HG02884 (cell line): Measurements from ENCODE around the gene KIRREL3.
"Not testable (repeated sequence)": the region's sequence is repeated elsewhere in the genome, so short reads cannot be mapped to it uniquely, and the experiment has no call there.

Experiments
- ATAC-seq: cut with Tn5 transposase; IDR thresholded peaks from one replicate; pipeline ENCODE4 v1.9.1; 2021; ENCODE audit warnings: mild to moderate bottlenecking, moderate library complexity; ENCODE audit not compliant: unreplicated experiment

The KIRREL3 gene

DNA sequence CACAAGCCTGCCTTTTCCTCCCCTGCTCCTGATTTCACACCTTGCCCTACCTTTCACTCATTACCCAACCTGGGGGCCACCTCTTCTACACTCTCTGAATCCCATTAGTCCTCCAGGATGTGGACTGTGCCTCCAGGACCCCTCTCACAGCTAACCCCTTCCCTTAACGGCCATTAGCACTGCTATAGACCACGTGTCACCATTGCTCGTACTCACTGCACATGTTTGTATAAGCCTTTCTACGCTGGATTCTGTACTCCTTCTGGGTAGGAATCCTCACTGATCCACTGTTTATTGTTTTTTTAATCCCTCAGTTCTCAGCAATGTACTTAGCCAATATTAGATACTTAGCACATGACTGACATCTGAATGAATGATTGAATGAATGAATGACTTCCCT is 40.9 kb downstream of the KIRREL3 start:
- ATAC-seq = no peak

DNA sequence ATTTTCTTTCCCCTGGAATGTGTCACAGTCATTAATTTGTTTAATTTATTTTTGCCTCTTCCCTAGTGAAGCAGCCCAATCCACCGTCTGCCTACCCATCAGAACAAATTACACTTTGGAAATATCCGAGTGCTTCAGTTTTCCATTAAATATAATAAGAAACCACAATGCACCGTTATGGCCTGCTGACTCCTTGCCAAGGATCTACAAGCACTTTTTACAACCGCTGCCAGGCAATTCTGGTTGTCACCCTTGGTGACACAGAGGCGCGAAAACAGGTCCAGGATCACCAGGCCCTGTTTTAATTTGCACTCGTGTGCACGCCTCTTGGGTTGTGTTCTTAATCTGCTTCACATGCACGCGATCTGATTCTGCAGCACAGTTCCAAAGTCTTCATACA is 43.9 kb downstream of the KIRREL3 start:
- no peak for ATAC-seq

DNA sequence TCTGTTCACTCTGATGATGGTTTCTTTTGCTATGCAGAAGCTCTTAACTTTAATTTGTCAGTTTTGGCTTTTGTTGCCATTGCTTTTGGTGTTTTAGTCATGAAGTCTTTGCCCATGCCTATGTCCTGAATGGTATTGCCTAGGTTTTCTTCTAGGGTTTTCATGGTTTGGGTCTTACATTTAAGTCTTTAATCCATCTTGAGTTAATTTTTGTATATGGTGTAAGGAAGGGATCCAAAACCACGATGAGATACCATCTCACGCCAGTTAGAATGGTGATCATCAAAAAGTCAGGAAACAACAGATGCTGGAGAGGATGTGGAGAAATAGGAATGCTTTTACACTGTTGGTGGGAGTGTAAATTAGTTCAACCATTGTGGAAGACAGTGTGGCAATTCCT is 48.0 kb downstream of the KIRREL3 start:
- ATAC-seq = not testable (repeated sequence)

DNA sequence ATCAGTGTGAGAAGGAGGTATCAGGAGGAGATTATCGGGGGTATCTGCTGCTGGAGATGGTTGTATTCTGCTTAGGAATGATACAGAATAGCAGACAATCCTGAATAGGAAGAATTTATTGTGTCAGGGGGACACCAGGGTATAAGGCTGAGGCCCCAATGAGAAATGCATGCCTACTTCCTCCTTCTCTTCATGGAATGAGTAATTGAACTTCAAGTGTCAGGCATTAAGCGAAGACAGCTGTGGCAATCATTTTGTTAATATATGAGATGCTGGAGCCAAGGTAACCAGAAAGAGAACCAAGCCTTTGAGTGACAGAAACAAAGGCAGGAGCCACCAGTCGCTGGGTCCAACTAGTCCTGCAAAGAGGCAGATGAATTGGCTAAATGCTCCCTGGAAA is 49.1 kb downstream of the KIRREL3 start:
- no peak for ATAC-seq

DNA sequence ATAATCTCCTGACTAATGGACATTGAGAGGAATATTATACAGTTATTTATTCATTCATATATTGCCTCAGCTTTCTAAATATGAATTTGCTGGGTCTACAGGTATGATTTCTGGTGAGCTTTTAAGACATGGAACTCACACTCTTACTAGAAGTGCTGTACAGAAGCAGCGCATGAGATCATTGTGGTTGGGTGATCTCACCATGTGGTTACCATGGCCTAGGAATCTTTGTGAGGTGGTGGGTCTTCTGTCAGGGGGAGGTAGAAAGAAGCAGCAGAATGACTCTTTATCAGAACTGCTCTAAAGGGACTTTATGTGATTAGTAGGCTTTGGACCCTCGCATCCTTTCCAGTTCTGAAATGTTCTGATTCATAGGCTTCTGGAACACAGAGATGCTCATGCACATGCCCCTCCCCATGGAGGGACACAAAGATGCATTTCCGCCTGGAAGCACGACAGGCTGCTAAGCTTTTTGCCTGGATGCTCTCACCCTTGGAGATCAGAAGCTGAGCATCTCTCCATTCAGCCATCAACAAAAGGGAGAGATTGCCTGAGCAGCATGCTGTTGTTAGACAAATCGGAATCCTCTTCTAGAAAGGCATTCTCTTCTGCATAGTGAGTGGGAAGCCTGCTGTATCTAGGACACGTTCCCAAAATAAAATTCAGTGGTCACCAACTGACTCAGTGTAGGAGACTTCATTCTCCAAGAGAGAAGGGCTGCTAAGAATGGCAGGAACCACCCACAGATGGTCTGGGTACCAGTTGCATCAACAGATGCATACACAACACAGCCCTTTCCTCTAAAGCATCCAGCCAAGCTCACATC is 51.3 kb downstream of the KIRREL3 start:
- no peak for ATAC-seq

DNA sequence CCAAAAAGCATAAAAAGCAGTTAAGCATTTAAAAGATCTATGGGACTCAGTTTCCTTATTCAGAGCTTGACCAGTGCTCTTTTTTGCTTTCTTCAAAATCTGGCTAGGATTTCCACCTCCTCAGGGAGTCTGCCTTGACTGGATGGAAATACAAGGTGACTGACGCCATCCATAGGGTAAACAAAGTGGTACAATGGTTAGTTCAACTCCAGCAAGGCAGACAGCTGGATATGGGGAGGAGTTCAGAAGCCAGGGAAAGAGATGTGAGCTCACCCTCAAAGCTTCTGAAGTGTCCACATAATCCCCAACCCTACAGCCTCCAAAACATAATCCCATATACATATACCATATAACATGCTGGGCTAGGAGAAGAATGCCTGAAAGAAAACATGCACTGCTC is 52.0 kb downstream of the KIRREL3 start:
- no peak for ATAC-seq

DNA sequence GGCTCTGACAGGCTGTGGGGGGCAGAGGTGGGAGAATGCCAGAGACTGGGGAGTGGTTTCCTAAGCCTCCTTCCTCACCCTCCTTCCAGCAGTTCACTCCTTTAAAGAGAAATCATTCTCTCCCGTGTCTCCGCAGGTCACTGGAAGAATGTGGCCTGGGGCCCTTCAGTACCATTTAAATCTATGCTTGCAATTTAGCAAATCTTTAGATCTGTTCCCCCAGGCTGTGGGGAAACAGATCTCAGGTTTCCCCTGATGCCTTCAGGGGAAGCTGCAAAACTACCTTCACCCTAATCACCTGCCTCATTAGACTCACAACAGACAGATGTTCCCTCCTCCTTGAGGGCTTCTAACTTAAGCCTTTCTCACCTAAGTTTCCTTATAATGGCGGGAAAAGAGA is 55.3 kb downstream of the KIRREL3 start:
- no peak for ATAC-seq

DNA sequence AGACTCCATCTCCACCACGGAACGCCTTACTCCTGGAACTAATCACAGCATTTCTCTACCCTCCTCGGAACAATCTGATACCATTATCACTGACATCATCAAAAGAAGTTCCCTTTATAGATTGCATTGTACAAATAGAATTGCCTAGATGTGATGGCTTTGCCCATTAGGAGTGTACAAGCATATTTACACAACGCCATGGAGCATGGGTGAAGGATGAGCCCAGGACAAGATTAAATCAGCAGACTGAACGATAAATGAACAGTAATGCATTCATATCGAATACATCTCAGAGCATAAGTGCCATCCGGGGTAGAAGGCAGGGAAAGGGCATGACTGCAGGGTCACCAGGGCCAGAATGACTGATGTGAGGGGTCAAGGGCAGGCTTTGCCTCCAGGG is 57.3 kb downstream of the KIRREL3 start:
- ATAC-seq = no peak

DNA sequence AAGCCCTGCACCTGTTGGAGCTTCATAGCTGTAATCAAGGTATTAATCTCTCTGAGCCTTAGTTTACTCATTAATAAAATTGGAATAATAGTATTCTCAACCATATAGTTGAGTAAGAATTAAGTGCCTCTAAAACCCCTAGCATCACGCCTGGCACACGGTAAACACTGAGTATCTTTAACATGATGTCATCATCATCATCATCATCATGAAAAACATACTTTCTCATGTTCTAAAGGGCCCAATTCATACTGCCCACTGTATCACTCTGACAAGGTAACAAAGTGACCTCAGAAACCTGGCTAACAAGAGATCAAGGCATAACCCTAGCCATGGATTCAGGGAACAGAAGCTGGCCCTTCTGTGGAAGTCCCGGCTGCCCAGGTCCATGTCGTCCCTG is 58.4 kb downstream of the KIRREL3 start:
- no peak for ATAC-seq

DNA sequence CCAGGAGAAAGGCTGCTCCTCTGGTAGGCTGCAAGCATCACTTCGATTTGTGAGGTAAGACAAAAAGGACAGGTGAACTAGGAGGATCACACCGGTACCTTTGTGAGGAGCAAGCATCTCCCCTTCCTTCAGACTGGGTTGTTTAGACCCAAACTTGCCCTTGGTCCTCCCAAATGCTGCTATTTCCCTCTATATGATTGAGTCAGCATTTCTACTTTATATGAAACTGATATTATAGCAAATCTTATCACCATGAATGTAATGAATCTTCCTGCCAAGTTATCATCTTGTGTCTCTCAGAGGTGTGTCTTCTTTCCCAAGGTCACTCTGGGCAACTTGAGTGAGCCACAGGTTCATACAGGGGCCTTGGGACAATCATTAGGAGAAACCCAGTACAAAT is 61.0 kb downstream of the KIRREL3 start:
- ATAC-seq = no peak

DNA sequence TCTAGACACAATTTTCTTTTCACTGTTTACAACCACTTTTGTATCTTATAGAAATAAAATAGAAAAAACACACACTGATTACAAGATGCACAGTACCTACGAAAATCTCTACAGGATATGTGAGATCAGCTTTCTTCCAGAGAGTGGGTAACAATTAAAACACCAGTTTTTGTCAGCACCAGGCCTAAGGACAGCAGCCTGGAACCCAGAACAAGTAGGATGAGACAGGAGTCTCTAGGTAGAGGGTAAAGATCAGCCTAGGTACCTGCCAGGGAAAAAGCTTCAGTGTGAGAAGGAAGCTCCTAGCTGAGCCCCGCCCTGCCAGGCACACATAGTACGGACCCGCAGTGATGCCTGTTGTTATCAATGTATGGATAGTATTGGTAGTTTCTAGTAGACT is 61.9 kb downstream of the KIRREL3 start:
- ATAC-seq = no peak

DNA sequence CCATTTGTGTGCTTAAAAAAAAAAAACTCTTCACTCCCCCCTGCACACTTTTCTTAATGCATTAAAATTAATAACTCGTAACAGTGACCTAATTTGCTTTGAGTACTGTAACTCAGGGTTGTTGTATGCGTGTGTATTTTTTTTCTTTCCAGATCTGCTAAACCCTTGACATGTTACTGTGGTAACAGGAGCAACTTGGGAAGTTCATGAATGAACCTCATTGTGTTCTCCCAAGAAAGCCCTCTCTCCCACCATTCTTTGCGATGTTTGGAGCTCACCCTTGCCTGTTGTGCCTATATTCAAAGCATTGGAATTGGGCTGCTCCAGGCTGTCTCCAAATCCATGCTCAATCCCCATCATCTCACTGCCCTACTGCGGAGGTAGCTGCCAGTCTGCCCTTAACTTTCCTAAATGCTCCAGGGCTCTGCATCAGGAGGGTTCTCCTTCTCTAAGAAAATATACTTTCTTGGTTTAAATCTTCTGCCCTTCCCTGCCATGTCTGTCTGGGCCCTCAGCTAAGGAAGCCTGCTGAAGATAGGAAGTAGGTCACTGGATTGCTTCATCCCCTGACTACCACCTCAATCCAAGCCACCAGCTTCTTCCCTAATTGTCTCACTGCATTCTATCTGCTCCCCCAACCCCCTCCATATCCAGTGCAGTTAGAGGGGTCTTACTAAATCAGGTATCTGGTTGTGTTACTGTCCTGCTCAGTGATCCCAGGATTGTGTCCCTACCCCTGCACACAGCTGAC is 70.3 kb downstream of the KIRREL3 start:
- ATAC-seq = no peak

DNA sequence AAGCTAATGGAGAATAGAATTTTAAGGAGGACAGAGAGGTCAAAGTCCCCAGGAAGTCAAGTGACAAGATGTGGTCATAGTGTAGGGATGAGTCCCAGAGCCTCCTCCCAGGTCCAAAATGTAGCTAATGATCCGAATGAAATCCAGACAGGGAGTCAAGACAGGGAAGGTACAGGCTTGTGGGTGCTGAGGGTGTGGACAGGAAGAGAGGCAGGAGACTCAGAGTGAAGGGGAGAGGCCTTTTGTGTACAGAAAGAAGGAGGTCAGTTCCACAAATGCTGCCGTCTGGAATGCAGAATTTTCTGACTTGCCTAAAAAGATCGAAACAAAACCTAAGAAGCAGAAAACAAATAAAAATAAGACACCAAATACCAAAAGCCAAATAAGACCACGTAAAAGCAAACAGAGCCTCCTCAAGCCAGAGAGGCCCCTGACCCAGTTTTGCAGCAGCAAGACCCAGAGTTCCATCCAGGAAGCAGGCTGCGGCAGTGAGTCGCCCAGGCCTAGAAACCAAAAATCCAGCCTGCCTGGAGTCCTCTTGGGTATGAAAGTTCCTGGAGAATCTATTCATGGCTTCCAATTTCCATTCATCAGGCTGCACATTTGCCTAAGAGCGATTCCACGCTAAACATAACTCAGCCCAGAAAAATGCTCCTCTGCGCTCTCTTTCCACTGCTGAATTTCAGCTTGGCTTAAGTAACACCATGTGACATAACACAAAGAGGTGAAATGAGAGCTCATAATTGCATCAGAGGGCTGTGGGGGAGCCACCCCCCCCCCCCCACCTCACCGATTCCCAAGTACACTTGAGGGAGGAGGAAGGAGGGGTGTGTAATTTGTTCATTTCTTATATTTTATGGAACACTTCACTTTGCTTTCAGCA is 71.2 kb downstream of the KIRREL3 start:
- no peak for ATAC-seq

DNA sequence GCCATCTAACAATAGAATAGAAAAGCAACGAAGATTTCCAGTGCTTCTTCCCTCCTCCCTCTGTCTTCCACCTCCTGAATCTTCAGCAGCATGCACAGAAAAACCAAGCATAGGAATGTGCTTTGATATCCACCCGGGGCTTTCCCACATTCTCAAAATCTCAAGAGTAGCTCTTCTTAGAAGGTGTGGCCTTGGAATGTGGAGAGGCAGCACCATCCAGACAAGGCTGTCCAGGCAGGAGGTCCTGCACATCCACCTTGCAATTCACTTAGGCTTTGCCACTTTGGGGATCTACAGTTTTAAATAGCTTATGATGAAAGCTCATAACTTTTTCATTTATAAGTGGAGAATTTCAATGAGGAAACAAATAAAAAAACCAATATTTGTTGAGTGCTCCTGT is 72.9 kb downstream of the KIRREL3 start:
- no peak for ATAC-seq

DNA sequence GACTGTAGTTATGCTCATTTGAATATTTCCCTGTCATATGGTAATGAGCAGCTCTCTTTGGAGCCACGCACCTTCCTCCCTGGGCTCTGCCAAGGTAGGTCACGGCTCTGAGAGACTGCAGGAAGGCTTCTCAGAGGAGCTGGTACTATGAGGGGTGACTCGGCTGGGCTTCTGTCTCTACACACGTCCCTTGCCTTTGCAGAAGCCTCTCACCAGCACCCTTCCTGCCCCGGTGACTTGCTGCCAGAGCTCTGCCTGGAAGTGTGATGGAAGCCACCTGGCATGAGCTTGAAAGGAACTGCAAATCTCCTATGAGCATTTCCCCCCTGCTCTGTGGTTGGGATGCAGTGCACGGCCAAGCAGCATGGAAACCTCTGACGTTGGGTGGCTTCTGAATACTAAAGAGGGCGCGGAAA is 74.2 kb downstream of the KIRREL3 start:
- ATAC-seq = no peak

DNA sequence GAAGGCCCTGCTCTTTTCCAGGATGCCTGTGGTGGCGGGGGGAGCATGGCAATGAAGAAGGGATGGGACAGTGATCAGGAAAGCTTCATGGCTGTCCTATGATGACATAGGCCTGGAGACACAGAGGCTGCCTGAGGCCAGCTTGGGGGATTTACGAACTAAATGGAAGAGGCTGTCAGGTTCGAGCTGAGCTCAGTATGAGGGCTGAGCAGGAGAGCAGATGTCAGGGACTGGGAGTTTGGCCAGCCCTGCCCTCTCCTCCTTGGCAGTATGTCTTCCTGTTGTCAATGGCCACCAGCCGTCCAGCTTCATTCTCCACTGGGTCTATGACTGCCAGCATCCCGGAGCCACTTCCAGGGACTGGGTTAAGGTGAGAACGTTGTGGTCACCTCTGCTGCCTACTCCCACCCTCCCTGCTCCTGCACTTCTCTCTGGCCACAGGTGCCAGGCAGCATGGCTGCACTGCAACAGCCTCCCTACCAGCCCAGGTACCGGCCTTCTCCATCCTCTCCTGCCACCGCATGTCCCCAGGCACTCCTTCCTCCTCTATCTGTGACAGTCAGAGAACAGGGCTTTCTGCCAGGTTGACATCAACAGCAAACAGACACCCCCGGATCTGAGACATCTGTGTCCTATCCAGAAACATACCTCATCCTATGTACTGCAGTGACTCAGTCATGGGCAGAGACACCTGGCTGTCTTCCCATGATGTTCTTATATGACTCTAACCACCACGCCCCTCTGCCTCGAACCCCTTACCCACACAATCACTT is 75.1 kb downstream of the KIRREL3 start:
- no peak for ATAC-seq

DNA sequence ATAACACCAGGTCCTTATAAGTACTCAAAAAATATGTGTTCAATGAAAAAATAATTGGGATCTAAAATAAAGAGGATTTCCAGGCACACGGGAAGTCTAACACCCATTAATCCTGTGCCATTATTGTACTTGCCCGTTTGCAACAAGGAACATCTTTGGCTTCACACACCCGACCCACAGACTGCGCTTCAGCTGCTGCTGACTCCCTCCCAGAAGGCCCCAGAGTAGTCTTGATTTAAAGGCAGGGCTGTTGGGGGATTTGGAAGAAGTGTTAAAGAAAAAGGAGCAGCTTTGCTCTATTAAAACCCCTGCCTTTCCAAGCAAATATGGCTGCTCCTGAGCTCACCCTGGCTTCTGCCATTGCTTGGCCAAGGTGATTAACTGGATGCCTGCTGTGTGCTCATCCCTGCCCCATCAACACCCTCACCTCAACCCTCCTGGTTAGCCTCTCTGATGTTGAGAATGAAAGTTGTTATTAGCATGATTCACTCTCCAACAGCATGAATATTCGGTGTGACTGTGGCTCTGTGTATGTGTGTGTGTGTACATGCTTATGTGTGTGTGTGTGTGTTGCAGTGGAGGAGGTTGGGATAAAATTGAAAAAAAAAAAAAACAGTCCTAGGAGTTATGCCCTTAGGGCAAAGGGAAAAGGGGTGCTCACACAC is 76.1 kb downstream of the KIRREL3 start:
- no peak for ATAC-seq

DNA sequence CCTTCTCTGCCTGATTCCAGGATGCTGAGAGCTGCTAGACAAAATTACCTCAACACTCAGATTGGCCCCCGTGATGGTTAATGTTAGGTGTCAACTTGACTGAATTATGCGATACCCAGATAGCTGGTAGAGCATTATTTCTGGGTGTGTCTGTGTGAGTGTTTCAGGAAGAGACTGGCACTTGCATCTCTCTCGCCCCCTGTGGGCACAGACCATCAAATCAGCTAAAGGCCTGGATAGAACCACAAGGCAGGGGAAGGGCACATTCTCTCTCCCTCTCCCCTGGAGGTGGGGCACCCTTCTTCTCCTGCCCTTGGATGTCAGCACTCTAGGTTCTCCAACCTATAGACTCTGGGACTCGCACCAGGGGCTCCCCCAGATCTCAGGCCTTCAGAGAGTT is 79.7 kb downstream of the KIRREL3 start:
- no peak for ATAC-seq

DNA sequence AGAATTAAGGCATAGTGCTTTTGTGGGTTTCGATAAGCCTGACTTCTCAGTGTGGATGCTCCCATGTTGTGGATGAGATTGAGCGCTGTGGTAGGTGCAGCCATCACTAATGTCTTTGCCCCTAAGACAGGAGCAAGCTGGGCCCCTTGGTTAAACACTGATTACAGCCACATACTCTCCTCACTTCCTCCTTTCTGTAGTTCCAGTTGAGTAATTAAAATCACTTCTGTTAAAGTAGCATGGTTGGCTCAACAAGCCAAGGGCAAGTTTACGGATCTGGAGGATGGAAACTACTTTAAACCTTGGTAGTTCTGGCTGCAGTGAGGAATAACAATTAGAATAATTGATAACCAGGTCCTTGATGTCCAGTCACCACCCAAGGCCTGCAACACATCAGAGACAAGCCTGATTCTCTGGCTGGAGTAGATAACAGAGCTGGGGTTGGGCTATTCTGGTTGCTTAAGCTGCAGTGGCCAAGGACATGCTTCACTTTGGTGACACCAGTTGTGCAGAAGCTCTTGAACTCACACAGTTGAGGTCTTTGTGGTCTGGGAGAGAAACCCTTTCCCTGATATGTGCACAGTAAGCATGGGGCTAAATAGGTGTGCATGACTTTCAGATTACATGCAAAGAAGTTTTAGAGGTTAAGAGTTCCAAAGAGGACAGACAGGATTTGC is 81.3 kb downstream of the KIRREL3 start:
- peak; percentile 49 for ATAC-seq

DNA sequence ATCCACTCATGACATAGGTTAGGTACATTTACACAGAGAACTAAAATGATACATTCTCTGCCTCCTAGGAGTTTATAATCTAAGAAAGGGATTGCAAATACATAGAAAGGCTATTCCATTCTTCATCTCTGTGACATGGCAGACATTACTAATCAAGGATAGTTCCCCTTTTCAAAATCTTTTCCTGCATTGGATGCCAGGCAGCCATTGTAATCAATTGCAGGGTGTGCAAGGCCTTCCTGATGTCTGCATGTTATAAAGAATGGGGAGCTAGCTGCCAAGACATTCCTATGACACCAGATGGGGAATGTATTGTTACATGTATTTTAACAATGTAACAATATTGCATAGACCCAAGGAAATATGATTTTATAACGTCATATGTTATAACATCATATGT is 82.0 kb downstream of the KIRREL3 start:
- no peak for ATAC-seq
